K562 (cell line): ENCODE data around the gene CCNT1. TPM values are rescaled to one million over a fixed set of nuclear protein-coding genes. Genes with fewer than 3 reads are reported as not detected.

ENCODE experiments used
- CTBP1 ChIP-seq: fragments of 450-650 bp; IDR thresholded peaks from 2 replicates; pipeline ENCODE4 v1.6.1; 2016; ENCODE audit warnings: borderline replicate concordance
- FOS ChIP-seq: IDR thresholded peaks from 3 replicates; pipeline ENCODE4 v1.6.1; 2011; ENCODE audit not compliant: insufficient read length; ENCODE audit errors: extremely low read depth
- FOXP1 ChIP-seq: sonication (generic); formaldehyde crosslinking; IDR thresholded peaks from 2 replicates; pipeline ENCODE4 v1.8.0; 2022; ENCODE audit warnings: mild to moderate bottlenecking, missing genetic modification reagents
- NR4A1 ChIP-seq, 2 experiments: fragments of 250-450 bp in 1 of 2; fragments of 450-650 bp in 1 of 2; sonication (Bioruptor Pico) in 1 of 2; IDR thresholded peaks; 2 replicates each; pipeline versions ENCODE4 v1.4.0 to v1.6.1; 2016 to 2020; ENCODE audit warnings: mild to moderate bottlenecking in 2 of 2, missing compliant biosample characterization in 1 of 2, missing genetic modification characterization in 1 of 2, moderate library complexity in 1 of 2
- ZC3H11A ChIP-seq: IDR thresholded peaks from 2 replicates; pipeline ENCODE4 v1.6.1; 2012; ENCODE audit warnings: low read depth, low read length, improper control_type of control experiment
- ZNF668 ChIP-seq: fragments of 250-450 bp; sonication (Bioruptor Pico); IDR thresholded peaks from 2 replicates; pipeline ENCODE4 v1.8.0; 2022; ENCODE audit warnings: mild to moderate bottlenecking, inconsistent platforms
- ZNF830 ChIP-seq: fragments of 250-450 bp; sonication (Bioruptor Pico); IDR thresholded peaks from 2 replicates; pipeline ENCODE4 v1.5.0; 2021; ENCODE audit warnings: mild to moderate bottlenecking
- polyA plus RNA-seq, 8 experiments: library from polyadenylated mRNA; depleted of rRNA in 4 of 8; stranded (reverse) in 5 of 8; unstranded in 3 of 8; fragments of >200 nt; fragmentation: Nextera tagmentation in 2 of 8; fragmentation: Illumina TruSeq in 1 of 8; extraction: Ambion mirVana in 2 of 8; extraction: Trizol in 1 of 8; gene quantifications; 2 replicates each; pipeline versions ENCODE4 v1.2.1 to v1.2.3, GENCODE V29; 2011 to 2014; ENCODE audit warnings: inconsistent platforms in 1 of 8, missing spikeins in 1 of 8
- total RNA-seq, 7 experiments: library from RNA; depleted of rRNA in 6 of 7; stranded (reverse); fragments of >200 nt in 6 of 7; fragmentation: Illumina TruSeq in 2 of 7; extraction: Trizol in 2 of 7; gene quantifications; 2 replicates each; pipeline versions ENCODE4 v1.2.1 to v1.2.3, GENCODE V29; 2011 to 2021; ENCODE audit warnings: low replicate concordance in 1 of 7
- TF ChIP-seq, protein P1 (sequence below), 2 experiments: fragments of 450-650 bp; conservative IDR thresholded peaks; 2 replicates each; pipeline ENCODE4 v1.6.1; 2017; ENCODE audit warnings: mild to moderate bottlenecking in 2 of 2, moderate library complexity in 2 of 2
- TF ChIP-seq, protein P2 (sequence below): fragments of 150-350 bp; IDR thresholded peaks from 2 replicates; pipeline ENCODE4 v1.6.1; 2014; ENCODE audit warnings: low read depth, mild to moderate bottlenecking, low read length, borderline replicate concordance
- TF ChIP-seq, protein P3 (sequence below): sonication (generic); formaldehyde crosslinking; IDR thresholded peaks from 2 replicates; pipeline ENCODE4 v1.8.1; 2023; ENCODE audit warnings: mild to moderate bottlenecking, missing genetic modification reagents
- TF ChIP-seq, protein P4 (sequence below): fragments of 450-650 bp; formaldehyde crosslinking; IDR thresholded peaks from 2 replicates; pipeline ENCODE4 v1.4.0; 2022; ENCODE audit warnings: missing genetic modification characterization

Gene CCNT1
- total and polyA plus RNA-seq, 9 of the 15 experiments (the other 6 are each of a cell fraction or from before 2014, with no cell fraction given), result 9.7 to 52.4 (median 33.4) TPM

DNA sequence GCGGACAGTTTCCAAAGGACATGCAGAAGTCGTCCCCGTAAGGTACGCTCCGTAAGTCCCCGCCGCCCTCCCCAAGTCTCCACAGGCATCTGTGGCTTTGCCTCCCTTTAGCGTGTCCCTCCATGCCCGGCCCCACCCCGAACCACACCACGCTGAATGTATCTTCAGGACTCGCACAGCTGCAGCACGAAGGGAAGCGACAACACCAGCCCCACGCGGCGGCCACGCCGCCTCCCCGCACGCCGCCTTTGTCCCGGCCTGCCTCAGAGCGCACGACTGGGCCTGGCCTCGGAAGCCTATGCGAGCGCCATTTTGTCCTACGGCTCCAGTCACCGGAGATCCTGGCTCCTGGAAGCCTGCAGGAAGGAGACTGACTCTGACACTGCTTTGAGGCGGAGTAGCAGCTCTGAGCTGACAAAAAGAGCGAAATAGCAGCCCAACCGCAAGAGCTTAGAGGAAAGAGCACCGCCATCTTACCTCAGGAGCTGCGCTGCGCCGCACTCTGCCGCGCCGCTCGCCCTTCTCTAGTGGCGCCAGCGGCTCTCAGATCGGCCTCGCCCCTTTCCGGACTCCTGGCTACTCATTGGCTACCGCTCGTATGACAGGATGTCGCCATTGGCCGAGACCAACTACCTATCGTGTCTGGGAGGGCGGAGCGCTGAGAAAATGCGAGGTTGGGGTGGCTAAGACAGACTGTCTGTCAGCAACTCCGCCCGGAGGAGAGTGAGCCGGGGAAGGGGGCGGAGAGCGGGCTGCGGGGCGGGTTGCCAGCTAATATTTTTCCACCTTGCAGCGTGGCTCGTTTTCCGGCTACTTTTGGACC, 34.6 kb downstream of the CCNT1 start, which contains the start of gene KANSL2 (continued):
- TF ChIP-seq, protein P1, sequence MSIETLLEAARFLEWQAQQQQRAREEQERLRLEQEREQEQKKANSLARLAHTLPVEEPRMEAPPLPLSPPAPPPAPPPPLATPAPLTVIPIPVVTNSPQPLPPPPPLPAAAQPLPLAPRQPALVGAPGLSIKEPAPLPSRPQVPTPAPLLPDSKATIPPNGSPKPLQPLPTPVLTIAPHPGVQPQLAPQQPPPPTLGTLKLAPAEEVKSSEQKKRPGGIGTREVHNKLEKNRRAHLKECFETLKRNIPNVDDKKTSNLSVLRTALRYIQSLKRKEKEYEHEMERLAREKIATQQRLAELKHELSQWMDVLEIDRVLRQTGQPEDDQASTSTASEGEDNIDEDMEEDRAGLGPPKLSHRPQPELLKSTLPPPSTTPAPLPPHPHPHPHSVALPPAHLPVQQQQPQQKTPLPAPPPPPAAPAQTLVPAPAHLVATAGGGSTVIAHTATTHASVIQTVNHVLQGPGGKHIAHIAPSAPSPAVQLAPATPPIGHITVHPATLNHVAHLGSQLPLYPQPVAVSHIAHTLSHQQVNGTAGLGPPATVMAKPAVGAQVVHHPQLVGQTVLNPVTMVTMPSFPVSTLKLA (conservative IDR thresholded peaks at IDR 0.05), result peak; percentile 80 to 91
- TF ChIP-seq, protein P2, sequence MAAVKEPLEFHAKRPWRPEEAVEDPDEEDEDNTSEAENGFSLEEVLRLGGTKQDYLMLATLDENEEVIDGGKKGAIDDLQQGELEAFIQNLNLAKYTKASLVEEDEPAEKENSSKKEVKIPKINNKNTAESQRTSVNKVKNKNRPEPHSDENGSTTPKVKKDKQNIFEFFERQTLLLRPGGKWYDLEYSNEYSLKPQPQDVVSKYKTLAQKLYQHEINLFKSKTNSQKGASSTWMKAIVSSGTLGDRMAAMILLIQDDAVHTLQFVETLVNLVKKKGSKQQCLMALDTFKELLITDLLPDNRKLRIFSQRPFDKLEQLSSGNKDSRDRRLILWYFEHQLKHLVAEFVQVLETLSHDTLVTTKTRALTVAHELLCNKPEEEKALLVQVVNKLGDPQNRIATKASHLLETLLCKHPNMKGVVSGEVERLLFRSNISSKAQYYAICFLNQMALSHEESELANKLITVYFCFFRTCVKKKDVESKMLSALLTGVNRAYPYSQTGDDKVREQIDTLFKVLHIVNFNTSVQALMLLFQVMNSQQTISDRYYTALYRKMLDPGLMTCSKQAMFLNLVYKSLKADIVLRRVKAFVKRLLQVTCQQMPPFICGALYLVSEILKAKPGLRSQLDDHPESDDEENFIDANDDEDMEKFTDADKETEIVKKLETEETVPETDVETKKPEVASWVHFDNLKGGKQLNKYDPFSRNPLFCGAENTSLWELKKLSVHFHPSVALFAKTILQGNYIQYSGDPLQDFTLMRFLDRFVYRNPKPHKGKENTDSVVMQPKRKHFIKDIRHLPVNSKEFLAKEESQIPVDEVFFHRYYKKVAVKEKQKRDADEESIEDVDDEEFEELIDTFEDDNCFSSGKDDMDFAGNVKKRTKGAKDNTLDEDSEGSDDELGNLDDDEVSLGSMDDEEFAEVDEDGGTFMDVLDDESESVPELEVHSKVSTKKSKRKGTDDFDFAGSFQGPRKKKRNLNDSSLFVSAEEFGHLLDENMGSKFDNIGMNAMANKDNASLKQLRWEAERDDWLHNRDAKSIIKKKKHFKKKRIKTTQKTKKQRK, result peak; percentile 47; the same call in 1 of the 2 replicates
- TF ChIP-seq, protein P3, sequence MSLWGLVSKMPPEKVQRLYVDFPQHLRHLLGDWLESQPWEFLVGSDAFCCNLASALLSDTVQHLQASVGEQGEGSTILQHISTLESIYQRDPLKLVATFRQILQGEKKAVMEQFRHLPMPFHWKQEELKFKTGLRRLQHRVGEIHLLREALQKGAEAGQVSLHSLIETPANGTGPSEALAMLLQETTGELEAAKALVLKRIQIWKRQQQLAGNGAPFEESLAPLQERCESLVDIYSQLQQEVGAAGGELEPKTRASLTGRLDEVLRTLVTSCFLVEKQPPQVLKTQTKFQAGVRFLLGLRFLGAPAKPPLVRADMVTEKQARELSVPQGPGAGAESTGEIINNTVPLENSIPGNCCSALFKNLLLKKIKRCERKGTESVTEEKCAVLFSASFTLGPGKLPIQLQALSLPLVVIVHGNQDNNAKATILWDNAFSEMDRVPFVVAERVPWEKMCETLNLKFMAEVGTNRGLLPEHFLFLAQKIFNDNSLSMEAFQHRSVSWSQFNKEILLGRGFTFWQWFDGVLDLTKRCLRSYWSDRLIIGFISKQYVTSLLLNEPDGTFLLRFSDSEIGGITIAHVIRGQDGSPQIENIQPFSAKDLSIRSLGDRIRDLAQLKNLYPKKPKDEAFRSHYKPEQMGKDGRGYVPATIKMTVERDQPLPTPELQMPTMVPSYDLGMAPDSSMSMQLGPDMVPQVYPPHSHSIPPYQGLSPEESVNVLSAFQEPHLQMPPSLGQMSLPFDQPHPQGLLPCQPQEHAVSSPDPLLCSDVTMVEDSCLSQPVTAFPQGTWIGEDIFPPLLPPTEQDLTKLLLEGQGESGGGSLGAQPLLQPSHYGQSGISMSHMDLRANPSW (CRISPR knock-in tag), result peak; percentile 96; the same call in 1 of the 2 replicates
- TF ChIP-seq, protein P4, sequence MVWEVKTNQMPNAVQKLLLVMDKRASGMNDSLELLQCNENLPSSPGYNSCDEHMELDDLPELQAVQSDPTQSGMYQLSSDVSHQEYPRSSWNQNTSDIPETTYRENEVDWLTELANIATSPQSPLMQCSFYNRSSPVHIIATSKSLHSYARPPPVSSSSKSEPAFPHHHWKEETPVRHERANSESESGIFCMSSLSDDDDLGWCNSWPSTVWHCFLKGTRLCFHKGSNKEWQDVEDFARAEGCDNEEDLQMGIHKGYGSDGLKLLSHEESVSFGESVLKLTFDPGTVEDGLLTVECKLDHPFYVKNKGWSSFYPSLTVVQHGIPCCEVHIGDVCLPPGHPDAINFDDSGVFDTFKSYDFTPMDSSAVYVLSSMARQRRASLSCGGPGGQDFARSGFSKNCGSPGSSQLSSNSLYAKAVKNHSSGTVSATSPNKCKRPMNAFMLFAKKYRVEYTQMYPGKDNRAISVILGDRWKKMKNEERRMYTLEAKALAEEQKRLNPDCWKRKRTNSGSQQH, result 0 out of 2 replicates have a peak, but pooled peaks have one; percentile 16
- TF ChIP-seq NR4A1 (CRISPR knock-in tag; IDR thresholded peaks at IDR 0.05) (peak; percentile 64; the same call in 1 of the 2 replicates), NR4A1 (tag; IDR thresholded peaks at IDR 0.05) (peak; percentile 78; the same call in 1 of the 2 replicates), ZC3H11A (0 out of 2 replicates have a peak, but pooled peaks have one; percentile 19), FOXP1 (CRISPR knock-in tag) (peak; percentile 76; the same call in 1 of the 2 replicates), CTBP1 (peak; percentile 84; the same call in 1 of the 2 replicates), ZNF830 (CRISPR knock-in tag) (0 out of 2 replicates have a peak, but pooled peaks have one; percentile 14), ZNF668 (0 out of 2 replicates have a peak, but pooled peaks have one; percentile 50), FOS (peak; percentile 96)
